ENCODE data around the gene TRAM2. TPM values are rescaled to one million over a fixed set of nuclear protein-coding genes. Genes with fewer than 3 reads are reported as not detected.

Gene TRAM2
- total RNA-seq, 1 donor = 196 TPM

- H3K4me3 ChIP-seq (ENCODE audit: low read depth, low read length) = no peak overlapping the region
- TF ChIP-seq, protein P1, sequence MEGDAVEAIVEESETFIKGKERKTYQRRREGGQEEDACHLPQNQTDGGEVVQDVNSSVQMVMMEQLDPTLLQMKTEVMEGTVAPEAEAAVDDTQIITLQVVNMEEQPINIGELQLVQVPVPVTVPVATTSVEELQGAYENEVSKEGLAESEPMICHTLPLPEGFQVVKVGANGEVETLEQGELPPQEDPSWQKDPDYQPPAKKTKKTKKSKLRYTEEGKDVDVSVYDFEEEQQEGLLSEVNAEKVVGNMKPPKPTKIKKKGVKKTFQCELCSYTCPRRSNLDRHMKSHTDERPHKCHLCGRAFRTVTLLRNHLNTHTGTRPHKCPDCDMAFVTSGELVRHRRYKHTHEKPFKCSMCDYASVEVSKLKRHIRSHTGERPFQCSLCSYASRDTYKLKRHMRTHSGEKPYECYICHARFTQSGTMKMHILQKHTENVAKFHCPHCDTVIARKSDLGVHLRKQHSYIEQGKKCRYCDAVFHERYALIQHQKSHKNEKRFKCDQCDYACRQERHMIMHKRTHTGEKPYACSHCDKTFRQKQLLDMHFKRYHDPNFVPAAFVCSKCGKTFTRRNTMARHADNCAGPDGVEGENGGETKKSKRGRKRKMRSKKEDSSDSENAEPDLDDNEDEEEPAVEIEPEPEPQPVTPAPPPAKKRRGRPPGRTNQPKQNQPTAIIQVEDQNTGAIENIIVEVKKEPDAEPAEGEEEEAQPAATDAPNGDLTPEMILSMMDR (IDR thresholded peaks at IDR 0.05; ENCODE audit: insufficient read depth, low read depth, low read length) = no peak
- DNase-seq (ENCODE audit: low read depth) = no peak
These were observed 71.0 kb downstream of the TRAM2 start for GRCh38 chr6:52505726-52506409.

DNA sequence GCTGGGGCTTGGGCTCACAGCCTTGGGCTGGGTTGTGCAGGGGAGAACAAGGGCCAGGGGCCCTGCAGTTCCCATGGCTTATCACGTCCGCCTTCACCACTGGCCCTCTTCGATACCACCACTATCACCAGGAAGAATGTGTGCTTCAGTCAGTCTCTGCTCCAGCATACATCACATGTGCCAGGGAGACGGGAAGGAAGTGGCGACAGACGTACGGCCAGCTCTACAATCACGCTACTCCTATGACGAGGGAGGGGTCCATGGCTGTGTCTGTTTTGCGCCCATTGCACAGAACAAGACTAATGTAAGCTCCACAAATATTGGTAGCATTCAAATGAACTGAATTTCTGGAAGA lies 72.1 kb downstream of the TRAM2 start:
- no peak overlapping the region for H3K4me3 ChIP-seq (ENCODE audit: low read depth, low read length)
- no peak for DNase-seq (ENCODE audit: low read depth)
- TF ChIP-seq, protein P1 (IDR thresholded peaks at IDR 0.05; ENCODE audit: insufficient read depth, low read depth, low read length) = no peak

GRCh38 chr6:52503851-52504781 lies 72.7 kb downstream of the TRAM2 start:
- H3K4me3 ChIP-seq (ENCODE audit: low read depth, low read length) = no peak overlapping the region
- TF ChIP-seq, protein P1 (IDR thresholded peaks at IDR 0.05; ENCODE audit: insufficient read depth, low read depth, low read length) = no peak
- DNase-seq (ENCODE audit: low read depth) = peak; percentile 77

DNA sequence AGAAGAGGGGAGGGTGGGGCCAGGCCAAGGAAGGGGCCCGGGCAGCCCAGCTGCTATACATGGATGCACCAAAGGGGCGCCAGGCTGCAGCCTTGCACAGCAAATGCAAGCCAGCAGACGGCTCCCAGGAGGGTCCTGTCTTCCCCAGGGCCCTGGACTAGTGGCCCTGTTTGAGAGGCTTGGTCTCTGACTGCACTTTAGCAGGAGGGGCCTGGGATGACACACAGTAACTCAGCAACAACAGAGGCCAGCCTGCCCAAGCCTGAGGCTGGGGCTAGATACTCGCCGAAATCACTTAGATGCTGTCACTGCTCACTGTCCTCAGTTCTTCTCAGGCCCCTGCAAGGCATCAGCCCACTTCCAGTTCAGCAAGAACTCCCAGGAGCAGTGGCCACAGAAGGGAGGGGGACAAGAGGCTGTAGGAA lies 73.5 kb downstream of the TRAM2 start:
- H3K4me3 ChIP-seq (ENCODE audit: low read depth, low read length) = no peak overlapping the region
- TF ChIP-seq, protein P1 (IDR thresholded peaks at IDR 0.05; ENCODE audit: insufficient read depth, low read depth, low read length) = peak; percentile 9
- DNase-seq (ENCODE audit: low read depth) = no peak

GRCh38 chr6:52502306-52503029 lies 74.4 kb downstream of the TRAM2 start:
- no peak for DNase-seq (ENCODE audit: low read depth)
- TF ChIP-seq, protein P1 (IDR thresholded peaks at IDR 0.05; ENCODE audit: insufficient read depth, low read depth, low read length) = no peak
- no peak overlapping the region for H3K4me3 ChIP-seq (ENCODE audit: low read depth, low read length)

DNA sequence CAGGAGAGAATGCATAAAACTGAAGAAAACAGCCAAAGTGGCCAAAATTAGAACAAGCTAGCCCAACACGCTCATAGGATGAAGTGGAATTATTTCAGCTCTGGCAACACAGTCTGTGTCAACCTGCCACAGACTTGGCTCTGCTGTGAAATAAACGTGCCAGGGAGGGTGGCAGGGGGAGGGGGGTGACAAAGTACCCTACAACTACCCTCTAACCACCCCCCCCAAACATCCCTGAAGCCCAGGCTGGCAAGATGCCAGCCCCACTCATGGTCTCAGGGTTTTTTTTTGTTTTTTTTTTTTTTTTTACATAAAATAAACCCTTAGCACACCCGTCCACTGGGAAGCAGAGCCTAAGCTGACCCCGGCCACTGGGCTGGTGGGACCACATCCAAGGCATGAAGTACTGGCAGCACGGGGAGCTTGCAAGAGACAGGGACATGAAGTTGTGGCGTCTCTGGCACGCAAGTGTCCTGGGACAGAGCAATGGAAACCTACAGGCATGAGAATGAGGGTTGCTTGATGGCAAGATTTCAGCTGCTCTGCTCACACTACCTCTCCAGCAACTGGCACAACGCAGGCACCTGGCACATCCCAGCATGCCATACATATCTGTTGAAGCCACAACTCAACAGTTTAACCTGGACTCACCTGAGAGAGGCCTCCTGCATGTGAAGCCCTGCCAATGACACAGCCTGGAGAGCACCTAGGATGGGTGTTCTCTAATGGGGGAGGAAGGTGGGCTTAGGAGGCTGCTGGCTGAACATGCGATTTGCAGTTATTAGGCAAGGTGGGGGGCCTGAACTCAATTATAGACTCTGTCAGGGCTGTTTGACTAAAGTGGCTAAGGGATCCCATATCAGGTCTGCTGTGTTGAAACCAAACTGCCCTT lies 76.4 kb downstream of the TRAM2 start:
- no peak for DNase-seq (ENCODE audit: low read depth)
- no peak overlapping the region for H3K4me3 ChIP-seq (ENCODE audit: low read depth, low read length)
- TF ChIP-seq, protein P1 (IDR thresholded peaks at IDR 0.05; ENCODE audit: insufficient read depth, low read depth, low read length) = no peak

Measured in fibroblast of villous mesenchyme (primary cell).